ENCODE measurements around the gene BTAF1.

- TF ChIP-seq, protein P1, sequence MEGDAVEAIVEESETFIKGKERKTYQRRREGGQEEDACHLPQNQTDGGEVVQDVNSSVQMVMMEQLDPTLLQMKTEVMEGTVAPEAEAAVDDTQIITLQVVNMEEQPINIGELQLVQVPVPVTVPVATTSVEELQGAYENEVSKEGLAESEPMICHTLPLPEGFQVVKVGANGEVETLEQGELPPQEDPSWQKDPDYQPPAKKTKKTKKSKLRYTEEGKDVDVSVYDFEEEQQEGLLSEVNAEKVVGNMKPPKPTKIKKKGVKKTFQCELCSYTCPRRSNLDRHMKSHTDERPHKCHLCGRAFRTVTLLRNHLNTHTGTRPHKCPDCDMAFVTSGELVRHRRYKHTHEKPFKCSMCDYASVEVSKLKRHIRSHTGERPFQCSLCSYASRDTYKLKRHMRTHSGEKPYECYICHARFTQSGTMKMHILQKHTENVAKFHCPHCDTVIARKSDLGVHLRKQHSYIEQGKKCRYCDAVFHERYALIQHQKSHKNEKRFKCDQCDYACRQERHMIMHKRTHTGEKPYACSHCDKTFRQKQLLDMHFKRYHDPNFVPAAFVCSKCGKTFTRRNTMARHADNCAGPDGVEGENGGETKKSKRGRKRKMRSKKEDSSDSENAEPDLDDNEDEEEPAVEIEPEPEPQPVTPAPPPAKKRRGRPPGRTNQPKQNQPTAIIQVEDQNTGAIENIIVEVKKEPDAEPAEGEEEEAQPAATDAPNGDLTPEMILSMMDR (IDR thresholded peaks at IDR 0.05; ENCODE audit: borderline replicate concordance, extremely low read depth, low read length, poor library complexity, severe bottlenecking) = no peak
- no peak for TF ChIP-seq EZH2 (IDR thresholded peaks at IDR 0.05; ENCODE audit: borderline replicate concordance, low read depth, low read length, severe bottlenecking)
Measured at GRCh38 chr10:92003258-92003657, 79.7 kb downstream of the BTAF1 start.
